ENCODE data around the gene OBSCN.

- no peak for TF ChIP-seq CTCF (conservative IDR thresholded peaks at IDR 0.05 in 1 of 2, IDR thresholded peaks at IDR 0.05 in 1 of 2; ENCODE audit: extremely low read depth in 1 of 2, insufficient read depth in 1 of 2, low read depth in 1 of 2, low read length in 2 of 2)
- TF ChIP-seq EZH2 (IDR thresholded peaks at IDR 0.05; ENCODE audit: borderline replicate concordance, low read length) = no peak
Measured at GRCh38 chr1:228417061-228417460, 209.2 kb downstream of the OBSCN start.

Data from mammary epithelial cell (primary cell).